ENCODE data around the gene COMT. TPM values are rescaled to one million over a fixed set of nuclear protein-coding genes. Genes with fewer than 3 reads are reported as not detected.
A peak's percentile ranks its signal among the peaks of the same experiment; 100 is the strongest.

Gene COMT
- total and polyA plus RNA-seq, 9 of the 15 experiments (the other 6 are each of a cell fraction or from before 2014, with no cell fraction given) = 12.5 to 351 (median 155) TPM

- peak; percentile 57 for TF ChIP-seq CHD7 (IDR thresholded peaks at IDR 0.05; ENCODE audit: low read depth, low read length)
- TF ChIP-seq NR1H2 (CRISPR knock-in tag; IDR thresholded peaks at IDR 0.05) = no peak
- no peak for TF ChIP-seq BCL6 (CRISPR knock-in tag; IDR thresholded peaks at IDR 0.05)
- TF ChIP-seq POLR2B (IDR thresholded peaks at IDR 0.05; ENCODE audit: low read depth, partially characterized antibody) = peak; percentile 45
- TF ChIP-seq ETS2 (tag; IDR thresholded peaks at IDR 0.05; ENCODE audit: borderline replicate concordance, poor library complexity, severe bottlenecking) = no peak
- 0 out of 2 replicates have a peak, but pooled peaks have one; percentile 87 for TF ChIP-seq STAT6 (CRISPR knock-in tag; IDR thresholded peaks at IDR 0.05)
- TF ChIP-seq POLR2G (IDR thresholded peaks at IDR 0.05; ENCODE audit: low read depth, low read length) = peak; percentile 75
- TF ChIP-seq ZHX1 (conservative IDR thresholded peaks at IDR 0.05; ENCODE audit: low read length) = no peak
- peak; percentile 42; the same call in 1 of the 2 replicates for TF ChIP-seq SUPT5H (IDR thresholded peaks at IDR 0.05)
- no peak for TF ChIP-seq ZNF717 (CRISPR knock-in tag; IDR thresholded peaks at IDR 0.05)
- TF ChIP-seq RBFOX2 (IDR thresholded peaks at IDR 0.05; ENCODE audit: low read depth, low read length) = peak; percentile 52
- no peak for TF ChIP-seq SNIP1 (IDR thresholded peaks at IDR 0.05; ENCODE audit: low read depth)
- no peak for TF ChIP-seq RBM39 (optimal IDR thresholded peaks at IDR 0.05; ENCODE audit: low read depth, low read length)
These were observed 15.9 kb downstream of the COMT start (continued) for GRCh38 chr22:19957445-19957844.
